ACC112 (cell line): ENCODE measurements around the gene TMEM253.
A peak's percentile ranks its signal among the peaks of the same experiment; 100 is the strongest.

Experiments used
- H2AFZ ChIP-seq: fragments of 200-600 bp; sonication (generic); one replicate; pipeline ENCODE4 v1.6.0; 2017; ENCODE audit warnings: antibody characterized with exemption, low read length; ENCODE audit not compliant: unreplicated experiment
- H3K27ac ChIP-seq: fragments of 200-600 bp; sonication (generic); 2 replicates; pipeline ENCODE4 v1.5.1; 2014; ENCODE audit warnings: low read depth, mild to moderate bottlenecking, antibody characterized with exemption, low read length, moderate library complexity
- H3K27me3 ChIP-seq: fragments of 200-600 bp; sonication (generic); 2 replicates; pipeline ENCODE4 v1.6.1; 2014; ENCODE audit warnings: mild to moderate bottlenecking, antibody characterized with exemption, low read length, moderate library complexity, mixed read lengths; ENCODE audit not compliant: insufficient read depth
- H3K36me3 ChIP-seq: fragments of 200-600 bp; sonication (generic); 2 replicates; pipeline ENCODE4 v1.6.1; 2016; ENCODE audit warnings: mild to moderate bottlenecking, antibody characterized with exemption, low read length, moderate library complexity, mixed read lengths; ENCODE audit not compliant: insufficient read depth
- H3K4me1 ChIP-seq: fragments of 200-600 bp; sonication (generic); one replicate; pipeline ENCODE4 v1.6.1; 2016; ENCODE audit warnings: low read length, mixed read lengths; ENCODE audit not compliant: insufficient read depth, unreplicated experiment, control insufficient read depth
- H3K4me3 ChIP-seq: fragments of 200-600 bp; sonication (generic); 2 replicates; pipeline ENCODE4 v1.5.1; 2014; ENCODE audit warnings: mild to moderate bottlenecking, low read depth, low read length
- H3K79me2 ChIP-seq: fragments of 200-600 bp; sonication (generic); one replicate; pipeline ENCODE4 v1.6.0; 2016; ENCODE audit warnings: low read length; ENCODE audit not compliant: control insufficient read depth, unreplicated experiment, insufficient read depth

TMEM253 gene

GRCh38 chr14:21098892-21099595 lies 1.8 kb upstream of the TMEM253 start:
- no peaks in the 10 kb centered on the region for H3K27me3 ChIP-seq
- H3K4me1 ChIP-seq, result peaks cover 23% of the 10 kb centered on the region
- H3K4me3 ChIP-seq, result peak overlapping the region; percentile 75
- H3K36me3 ChIP-seq, result no peaks in the 10 kb centered on the region
- H2AFZ ChIP-seq, result peak overlapping the region; percentile 5
- H3K27ac ChIP-seq, result no peak overlapping the region
- H3K79me2 ChIP-seq, result no peaks in the 10 kb centered on the region

GRCh38 chr14:21099596-21099985 lies 1.3 kb upstream of the TMEM253 start:
- Histone ChIP-seq H3K4me1 (peaks cover 23% of the 10 kb centered on the region), H3K4me3 (peak overlapping the region; percentile 75; the same call in 1 of the 2 replicates), H3K27ac (no peak overlapping the region)

GRCh38 chr14:21101802-21102413 lies 1.0 kb downstream of the TMEM253 start:
- Histone ChIP-seq H3K27ac (no peak overlapping the region), H3K4me1 (peaks cover 44% of the 10 kb centered on the region), H3K27me3 (no peaks in the 10 kb centered on the region), H3K79me2 (no peaks in the 10 kb centered on the region), H3K36me3 (no peaks in the 10 kb centered on the region), H2AFZ (no peak overlapping the region), H3K4me3 (peak overlapping the region; percentile 82; the same call in 1 of the 2 replicates)

More at GRCh38 chr14:21099596-21099985, 1.3 kb upstream of the TMEM253 start:
- Histone ChIP-seq H3K79me2 (no peaks in the 10 kb centered on the region), H3K36me3 (no peaks in the 10 kb centered on the region), H2AFZ (no peak overlapping the region), H3K27me3 (no peaks in the 10 kb centered on the region)

- H3K27ac ChIP-seq, result no peak overlapping the region
- no peaks in the 10 kb centered on the region for H3K36me3 ChIP-seq
- no peaks in the 10 kb centered on the region for H3K27me3 ChIP-seq
- H3K4me3 ChIP-seq, result peak overlapping the region; percentile 82
- H3K79me2 ChIP-seq, result no peaks in the 10 kb centered on the region
- H2AFZ ChIP-seq, result peak overlapping the region; percentile 48
- peaks cover 51% of the 10 kb centered on the region for H3K4me1 ChIP-seq
Measured at GRCh38 chr14:21102521-21103410, 1.9 kb downstream of the TMEM253 start.

GRCh38 chr14:21103411-21103709 lies 2.5 kb downstream of the TMEM253 start:
- Histone ChIP-seq H3K36me3 (no peaks in the 10 kb centered on the region), H3K27ac (peak overlapping the region; percentile 92), H3K4me3 (peak overlapping the region; percentile 82), H2AFZ (peak overlapping the region; percentile 48), H3K27me3 (no peaks in the 10 kb centered on the region), H3K79me2 (no peaks in the 10 kb centered on the region), H3K4me1 (peaks cover 54% of the 10 kb centered on the region)

- no peaks in the 10 kb centered on the region for H3K27me3 ChIP-seq
- H3K4me3 ChIP-seq, result peak overlapping the region; percentile 82
- H3K4me1 ChIP-seq, result peaks cover 54% of the 10 kb centered on the region
- H3K36me3 ChIP-seq, result no peaks in the 10 kb centered on the region
- no peaks in the 10 kb centered on the region for H3K79me2 ChIP-seq
- H3K27ac ChIP-seq, result peak overlapping the region; percentile 92
- peak overlapping the region; percentile 87 for H2AFZ ChIP-seq
Measured at GRCh38 chr14:21103710-21104447, 3.0 kb downstream of the TMEM253 start.

- H3K4me3 ChIP-seq, result peak overlapping the region; percentile 82
- peaks cover 50% of the 10 kb centered on the region for H3K4me1 ChIP-seq
- H3K27ac ChIP-seq, result peak overlapping the region; percentile 92
- peak overlapping the region; percentile 87 for H2AFZ ChIP-seq
- no peaks in the 10 kb centered on the region for H3K79me2 ChIP-seq
- no peaks in the 10 kb centered on the region for H3K27me3 ChIP-seq
- H3K36me3 ChIP-seq, result no peaks in the 10 kb centered on the region
Measured at GRCh38 chr14:21104448-21105060, 3.7 kb downstream of the TMEM253 start.

GRCh38 chr14:21105095-21105494 lies 4.2 kb downstream of the TMEM253 start:
- no peak overlapping the region for H2AFZ ChIP-seq
- no peaks in the 10 kb centered on the region for H3K79me2 ChIP-seq
- H3K27ac ChIP-seq, result peak overlapping the region; percentile 92; the same call in 1 of the 2 replicates
- H3K27me3 ChIP-seq, result no peaks in the 10 kb centered on the region
- H3K4me1 ChIP-seq, result peaks cover 47% of the 10 kb centered on the region
- no peaks in the 10 kb centered on the region for H3K36me3 ChIP-seq
- H3K4me3 ChIP-seq, result no peak overlapping the region; the same call in 1 of the 2 replicates

- peaks cover 47% of the 10 kb centered on the region for H3K4me1 ChIP-seq
- peak overlapping the region; percentile 91 for H3K27ac ChIP-seq
- no peaks in the 10 kb centered on the region for H3K36me3 ChIP-seq
- H3K27me3 ChIP-seq, result no peaks in the 10 kb centered on the region; the same call in 1 of the 2 replicates
- peak overlapping the region; percentile 28 for H3K4me3 ChIP-seq
- H2AFZ ChIP-seq, result peak overlapping the region; percentile 83
- H3K79me2 ChIP-seq, result no peaks in the 10 kb centered on the region
Measured at GRCh38 chr14:21106176-21106497, 5.3 kb downstream of the TMEM253 start.
